Activated naive CD8-positive, alpha-beta T cell (primary cell): Measurements from ENCODE around the gene BRCA1.
"Not testable (repeated sequence)": the region's sequence is repeated elsewhere in the genome, so short reads cannot be mapped to it uniquely, and the experiment has no call there.

ENCODE experiments used
- H3K27ac Mint-ChIP-seq: one replicate; pipeline ENCODE4 v1.8.0; 2021; ENCODE audit warnings: mixed read lengths
- H3K27me3 Mint-ChIP-seq: one replicate; pipeline ENCODE4 v1.8.0; 2021; ENCODE audit warnings: mixed read lengths
- H3K36me3 Mint-ChIP-seq: one replicate; pipeline ENCODE4 v1.8.0; 2021; ENCODE audit warnings: mixed read lengths
- H3K4me1 Mint-ChIP-seq: one replicate; pipeline ENCODE4 v1.8.0; 2021; ENCODE audit warnings: low read depth, mixed read lengths
- H3K4me3 Mint-ChIP-seq: one replicate; pipeline ENCODE4 v1.8.0; 2021; ENCODE audit warnings: mild to moderate bottlenecking, mixed read lengths
- H3K9me3 Mint-ChIP-seq: one replicate; pipeline ENCODE4 v1.8.0; 2021; ENCODE audit warnings: low read depth, mixed read lengths

The BRCA1 gene

GRCh38 chr17:43106552-43106951, 18.6 kb downstream of the BRCA1 start:
- no peak overlapping the region for H3K4me3 Mint-ChIP-seq
- H3K9me3 Mint-ChIP-seq: no peaks in the 10 kb centered on the region
- H3K4me1 Mint-ChIP-seq: no peaks in the 10 kb centered on the region
- H3K36me3 Mint-ChIP-seq: peaks cover 4% of the 10 kb centered on the region
- H3K27ac Mint-ChIP-seq: no peak overlapping the region
- H3K27me3 Mint-ChIP-seq: no peaks in the 10 kb centered on the region

DNA sequence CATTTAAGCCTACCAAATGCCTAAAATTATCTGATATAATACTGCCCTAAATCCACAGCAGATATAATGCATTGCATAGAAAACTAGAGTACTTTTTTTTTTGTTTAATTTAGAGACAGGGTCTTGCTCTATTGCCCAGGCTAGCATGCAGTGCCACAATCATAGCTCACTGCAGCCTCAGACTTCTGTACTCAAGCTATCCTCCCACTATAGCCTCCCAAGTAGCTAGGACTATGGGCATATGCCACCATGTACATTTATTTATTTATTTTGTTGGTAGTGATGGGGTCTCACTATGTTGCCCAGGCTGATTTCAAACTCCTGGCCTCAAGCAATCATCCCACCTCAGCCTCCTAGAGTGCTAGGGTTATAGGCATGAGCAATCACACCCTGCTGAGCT, 20.0 kb downstream of the BRCA1 start:
- Mint-ChIP-seq H3K36me3 (peaks cover 4% of the 10 kb centered on the region), H3K4me3 (no peak overlapping the region), H3K9me3 (no peaks in the 10 kb centered on the region), H3K27ac (no peak overlapping the region), H3K4me1 (no peaks in the 10 kb centered on the region), H3K27me3 (no peaks in the 10 kb centered on the region)

GRCh38 chr17:43104665-43105064, 20.5 kb downstream of the BRCA1 start:
- Mint-ChIP-seq H3K4me1 (no peaks in the 10 kb centered on the region), H3K27me3 (no peaks in the 10 kb centered on the region), H3K9me3 (no peaks in the 10 kb centered on the region), H3K27ac (no peak overlapping the region), H3K36me3 (peaks cover 4% of the 10 kb centered on the region), H3K4me3 (no peak overlapping the region)

GRCh38 chr17:43095364-43095763, 29.8 kb downstream of the BRCA1 start:
- not testable (repeated sequence) for H3K27me3 Mint-ChIP-seq, H3K9me3 Mint-ChIP-seq, H3K4me3 Mint-ChIP-seq, H3K27ac Mint-ChIP-seq, H3K36me3 Mint-ChIP-seq, H3K4me1 Mint-ChIP-seq

GRCh38 chr17:43094129-43094835, 30.9 kb downstream of the BRCA1 start:
- Mint-ChIP-seq H3K36me3 (peaks cover 8% of the 10 kb centered on the region), H3K27me3 (no peaks in the 10 kb centered on the region), H3K4me3 (no peak overlapping the region), H3K9me3 (no peaks in the 10 kb centered on the region), H3K4me1 (no peaks in the 10 kb centered on the region), H3K27ac (no peak overlapping the region)

GRCh38 chr17:43092901-43093300, 32.3 kb downstream of the BRCA1 start:
- H3K27ac Mint-ChIP-seq: no peak overlapping the region
- no peaks in the 10 kb centered on the region for H3K4me1 Mint-ChIP-seq
- no peak overlapping the region for H3K4me3 Mint-ChIP-seq
- H3K36me3 Mint-ChIP-seq: peaks cover 8% of the 10 kb centered on the region
- H3K27me3 Mint-ChIP-seq: no peaks in the 10 kb centered on the region
- no peaks in the 10 kb centered on the region for H3K9me3 Mint-ChIP-seq

DNA sequence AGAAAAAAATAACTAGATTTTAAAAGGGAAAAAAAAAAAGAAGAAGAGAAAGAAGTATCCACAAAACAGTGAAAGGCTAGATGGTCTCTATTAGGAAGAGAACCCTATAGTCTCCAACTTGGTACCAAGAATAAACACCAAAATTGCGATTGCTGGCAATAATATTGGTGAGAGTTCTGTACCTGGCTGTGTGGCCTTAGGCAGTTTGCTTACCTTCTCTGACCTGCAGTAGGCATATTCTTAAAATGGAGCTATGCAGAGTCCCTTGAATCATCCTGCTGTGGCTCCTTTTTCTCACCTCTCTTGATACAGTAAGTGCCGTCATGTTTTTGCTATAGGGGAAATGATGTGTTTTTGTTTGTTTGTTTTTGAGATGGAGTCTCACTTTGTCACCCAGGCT, 35.1 kb downstream of the BRCA1 start:
- H3K9me3 Mint-ChIP-seq: no peaks in the 10 kb centered on the region
- no peak overlapping the region for H3K27ac Mint-ChIP-seq
- no peaks in the 10 kb centered on the region for H3K4me1 Mint-ChIP-seq

DNA sequence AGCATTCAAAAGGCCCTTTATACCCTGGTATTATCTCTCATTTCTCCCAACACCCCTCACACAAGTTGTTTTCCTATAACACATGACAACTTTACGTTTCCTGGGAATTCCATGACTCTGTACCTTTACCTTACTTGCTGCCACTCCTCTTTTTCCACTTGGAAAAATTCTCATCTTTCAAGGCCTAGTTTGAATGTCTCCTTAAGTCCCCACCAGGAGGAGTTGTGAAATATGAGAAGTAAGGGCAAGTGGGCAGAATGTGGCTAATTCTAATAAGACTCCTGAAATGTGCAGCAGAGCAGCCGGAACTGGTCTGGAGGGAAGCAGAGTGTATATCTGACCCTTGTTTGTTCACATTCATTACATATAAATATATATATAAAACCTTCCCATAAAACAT, 39.7 kb downstream of the BRCA1 start:
- Mint-ChIP-seq H3K9me3 (no peaks in the 10 kb centered on the region), H3K4me3 (no peak overlapping the region), H3K27me3 (no peaks in the 10 kb centered on the region), H3K4me1 (no peaks in the 10 kb centered on the region), H3K36me3 (no peaks in the 10 kb centered on the region), H3K27ac (no peak overlapping the region)

More for the DNA sequence above, 35.1 kb downstream of the BRCA1 start:
- H3K27me3 Mint-ChIP-seq: no peaks in the 10 kb centered on the region
- H3K36me3 Mint-ChIP-seq: peaks cover 2% of the 10 kb centered on the region
- H3K4me3 Mint-ChIP-seq: no peak overlapping the region

- Mint-ChIP-seq H3K27ac (no peak overlapping the region), H3K9me3 (no peaks in the 10 kb centered on the region), H3K4me1 (no peaks in the 10 kb centered on the region), H3K4me3 (no peak overlapping the region), H3K36me3 (peaks cover 2% of the 10 kb centered on the region), H3K27me3 (no peaks in the 10 kb centered on the region)
These were observed 45.4 kb downstream of the BRCA1 start for GRCh38 chr17:43079641-43080302.

GRCh38 chr17:43074869-43075268, 50.3 kb downstream of the BRCA1 start:
- H3K27ac Mint-ChIP-seq: no peak overlapping the region

DNA sequence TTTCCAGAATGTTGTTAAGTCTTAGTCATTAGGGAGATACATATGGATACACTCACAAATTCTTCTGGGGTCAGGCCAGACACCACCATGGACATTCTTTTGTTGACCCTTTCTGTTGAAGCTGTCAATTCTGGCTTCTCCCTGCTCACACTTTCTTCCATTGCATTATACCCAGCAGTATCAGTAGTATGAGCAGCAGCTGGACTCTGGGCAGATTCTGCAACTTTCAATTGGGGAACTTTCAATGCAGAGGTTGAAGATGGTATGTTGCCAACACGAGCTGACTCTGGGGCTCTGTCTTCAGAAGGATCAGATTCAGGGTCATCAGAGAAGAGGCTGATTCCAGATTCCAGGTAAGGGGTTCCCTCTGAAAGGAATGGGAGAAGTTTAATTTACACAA, 54.3 kb downstream of the BRCA1 start:
- Mint-ChIP-seq H3K36me3 (peaks cover under 1% of the 10 kb centered on the region), H3K4me3 (no peak overlapping the region), H3K27me3 (no peaks in the 10 kb centered on the region), H3K4me1 (no peaks in the 10 kb centered on the region), H3K9me3 (no peaks in the 10 kb centered on the region), H3K27ac (no peak overlapping the region)

More at GRCh38 chr17:43074869-43075268, 50.3 kb downstream of the BRCA1 start:
- peaks cover 2% of the 10 kb centered on the region for H3K36me3 Mint-ChIP-seq
- H3K4me1 Mint-ChIP-seq: no peaks in the 10 kb centered on the region
- no peaks in the 10 kb centered on the region for H3K27me3 Mint-ChIP-seq
- no peak overlapping the region for H3K4me3 Mint-ChIP-seq
- H3K9me3 Mint-ChIP-seq: no peaks in the 10 kb centered on the region

DNA sequence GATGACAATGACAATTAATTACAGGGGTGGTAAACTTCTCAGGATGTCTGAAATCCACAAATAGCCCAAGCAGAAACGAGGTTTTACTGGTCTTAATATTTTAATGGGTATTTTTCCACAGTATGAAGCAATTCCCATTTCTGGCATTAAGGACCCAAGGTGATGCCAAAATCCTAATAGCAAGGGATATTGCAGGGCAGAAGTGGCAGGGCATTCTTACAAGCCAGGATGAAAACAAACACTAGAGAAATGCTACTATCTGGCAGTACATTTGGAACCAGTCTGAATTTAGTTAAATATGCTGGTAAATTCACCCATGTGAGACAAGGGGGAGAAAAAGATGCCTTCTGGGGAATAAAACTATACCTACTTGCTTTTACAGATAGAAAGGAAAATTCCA, 54.9 kb downstream of the BRCA1 start:
- H3K27ac Mint-ChIP-seq: no peak overlapping the region
- no peaks in the 10 kb centered on the region for H3K4me1 Mint-ChIP-seq
- H3K36me3 Mint-ChIP-seq: peaks cover 3% of the 10 kb centered on the region

GRCh38 chr17:43069368-43069898, 55.7 kb downstream of the BRCA1 start:
- Mint-ChIP-seq H3K27me3 (no peaks in the 10 kb centered on the region), H3K4me1 (no peaks in the 10 kb centered on the region), H3K4me3 (no peak overlapping the region), H3K36me3 (peaks cover 3% of the 10 kb centered on the region), H3K27ac (no peak overlapping the region), H3K9me3 (no peaks in the 10 kb centered on the region)

More for the DNA sequence above, 54.9 kb downstream of the BRCA1 start:
- H3K4me3 Mint-ChIP-seq: no peak overlapping the region
- H3K9me3 Mint-ChIP-seq: no peaks in the 10 kb centered on the region
- no peaks in the 10 kb centered on the region for H3K27me3 Mint-ChIP-seq

- peaks cover 3% of the 10 kb centered on the region for H3K36me3 Mint-ChIP-seq
- H3K9me3 Mint-ChIP-seq: no peaks in the 10 kb centered on the region
- no peak overlapping the region for H3K4me3 Mint-ChIP-seq
- H3K27ac Mint-ChIP-seq: no peak overlapping the region
- H3K4me1 Mint-ChIP-seq: no peaks in the 10 kb centered on the region
- H3K27me3 Mint-ChIP-seq: no peaks in the 10 kb centered on the region
These were observed 56.4 kb downstream of the BRCA1 start for GRCh38 chr17:43068570-43069367.
